ENCODE data around the gene TNS4. TPM values are rescaled to one million over a fixed set of nuclear protein-coding genes. Genes with fewer than 3 reads are reported as not detected.

TNS4 gene
- total and polyA plus RNA-seq, 2 donors (not counting 1 experiment from before 2014, with no cell fraction given), result not detected

GRCh38 chr17:40432864-40433528 is 68.4 kb downstream of the TNS4 start:
- H3K4me1 Mint-ChIP-seq, result no peaks in the 10 kb centered on the region
- intact Hi-C loops (cut with micrococcal nuclease), result no loop called here
- Histone ChIP-seq H3K9ac (ENCODE audit: low read length) (no peak overlapping the region), H3K4me2 (replicated peaks; ENCODE audit: low read depth, low read length, poor library complexity, severe bottlenecking) (no peak overlapping the region), H3K27ac (ENCODE audit: low read length in 2 of 2) (no peak overlapping the region), H3K36me3 (replicated peaks in 1 of 2; ENCODE audit: control extremely low read depth in 1 of 2, control insufficient read depth in 1 of 2, extremely low read depth in 1 of 2, insufficient read depth in 2 of 2, low read length in 1 of 2) (no peaks in the 10 kb centered on the region), H3K9me3 (ENCODE audit: control extremely low read depth in 1 of 3, control insufficient read depth in 2 of 3, insufficient read depth in 1 of 3, low read length in 2 of 3) (no peaks in the 10 kb centered on the region), H4K20me1 (ENCODE audit: control insufficient read depth, insufficient read depth, low read length, poor library complexity, severe bottlenecking) (no peaks in the 10 kb centered on the region), H3K4me3 (ENCODE audit: control extremely low read depth in 1 of 5, extremely low read depth in 1 of 5, insufficient read depth in 1 of 5, low read depth in 2 of 5, low read length in 4 of 5) (no peak overlapping the region), H2AFZ (ENCODE audit: insufficient read depth, low read depth, low read length, poor library complexity, severe bottlenecking) (no peak overlapping the region), H3K4me1 (ENCODE audit: control insufficient read depth in 2 of 2, insufficient read depth in 2 of 2, low read length in 2 of 2) (peaks cover 0 to 4% of the 10 kb centered on the region in 2 donors), H3K79me2 (ENCODE audit: control insufficient read depth, insufficient read depth, low read length) (no peaks in the 10 kb centered on the region), H3K27me3 (replicated peaks in 1 of 4; ENCODE audit: control extremely low read depth in 1 of 4, control insufficient read depth in 3 of 4, insufficient read depth in 4 of 4, low read length in 3 of 4) (no peaks in the 10 kb centered on the region)
- no peak overlapping the region for H3K27ac Mint-ChIP-seq
- ATAC-seq (ENCODE audit: low read depth), result no peak
- H3K9me3 Mint-ChIP-seq (ENCODE audit: insufficient read depth), result no peaks in the 10 kb centered on the region
- no peaks in the 10 kb centered on the region for H3K27me3 Mint-ChIP-seq
- H3K4me3 Mint-ChIP-seq, result no peak overlapping the region
- DNase-seq, result no peak
- no peak for TF ChIP-seq CTCF (IDR thresholded peaks at IDR 0.05)
- no peak for TF ChIP-seq EZH2 (IDR thresholded peaks at IDR 0.05; ENCODE audit: borderline replicate concordance, insufficient read depth, low read depth, low read length, poor library complexity, severe bottlenecking)
- POLR2A ChIA-PET, result interaction anchor here (0.5 to 1.4 kb wide), 2 partner anchors 15 to 389 kb away, joined by 3 to 4 read pairs; partner anchors contain the start of genes KRT10 and TOP2A
- CTCF ChIA-PET, result interaction anchor here (1.0 to 1.5 kb wide), 2 partner anchors 17 to 32 kb away, joined by 3 to 4 read pairs; no protein-coding TSS in a partner anchor
- 46% methylated on average over 2 of the region's 2 CpGs for WGBS (ENCODE audit: insufficient coverage)

- no peaks in the 10 kb centered on the region for H3K9me3 Mint-ChIP-seq (ENCODE audit: insufficient read depth)
- ChIA-PET POLR2A (interaction anchor here (0.6 kb wide), 1 partner anchor 102 kb away, joined by 6 read pairs; no protein-coding TSS in a partner anchor), CTCF (interaction anchor here (1.0 kb wide), 1 partner anchor 91 kb away, joined by 3 read pairs; no protein-coding TSS in a partner anchor)
- no peaks in the 10 kb centered on the region for H3K4me1 Mint-ChIP-seq
- Histone ChIP-seq H3K36me3 (replicated peaks in 1 of 2; ENCODE audit: control extremely low read depth in 1 of 2, control insufficient read depth in 1 of 2, extremely low read depth in 1 of 2, insufficient read depth in 2 of 2, low read length in 1 of 2) (no peaks in the 10 kb centered on the region), H2AFZ (ENCODE audit: insufficient read depth, low read depth, low read length, poor library complexity, severe bottlenecking) (no peak overlapping the region), H3K27ac (ENCODE audit: low read length in 2 of 2) (no peak overlapping the region), H3K4me3 (ENCODE audit: control extremely low read depth in 1 of 5, extremely low read depth in 1 of 5, insufficient read depth in 1 of 5, low read depth in 2 of 5, low read length in 4 of 5) (no peak overlapping the region), H3K9me3 (ENCODE audit: control extremely low read depth in 1 of 3, control insufficient read depth in 2 of 3, insufficient read depth in 1 of 3, low read length in 2 of 3) (no peaks in the 10 kb centered on the region), H3K27me3 (replicated peaks in 1 of 4; ENCODE audit: control extremely low read depth in 1 of 4, control insufficient read depth in 3 of 4, insufficient read depth in 4 of 4, low read length in 3 of 4) (no peaks in the 10 kb centered on the region), H3K4me1 (ENCODE audit: control insufficient read depth in 2 of 2, insufficient read depth in 2 of 2, low read length in 2 of 2) (no peaks in the 10 kb centered on the region), H4K20me1 (ENCODE audit: control insufficient read depth, insufficient read depth, low read length, poor library complexity, severe bottlenecking) (no peaks in the 10 kb centered on the region), H3K79me2 (ENCODE audit: control insufficient read depth, insufficient read depth, low read length) (no peaks in the 10 kb centered on the region), H3K9ac (ENCODE audit: low read length) (no peak overlapping the region), H3K4me2 (replicated peaks; ENCODE audit: low read depth, low read length, poor library complexity, severe bottlenecking) (no peak overlapping the region)
- no peak overlapping the region for H3K27ac Mint-ChIP-seq
- 45% methylated on average over 1 of the region's 3 CpGs for WGBS (ENCODE audit: insufficient coverage)
- ATAC-seq (ENCODE audit: low read depth) (no peak), DNase-seq (no peak)
- no peaks in the 10 kb centered on the region for H3K27me3 Mint-ChIP-seq
- H3K4me3 Mint-ChIP-seq, result no peak overlapping the region
- intact Hi-C loops (cut with micrococcal nuclease), result no loop called here
- TF ChIP-seq EZH2 (IDR thresholded peaks at IDR 0.05; ENCODE audit: borderline replicate concordance, insufficient read depth, low read depth, low read length, poor library complexity, severe bottlenecking), result no peak
- no peak for TF ChIP-seq CTCF (IDR thresholded peaks at IDR 0.05)
Observed at GRCh38 chr17:40431231-40431602, 70.2 kb downstream of the TNS4 start.

Measured in B cell (primary cell).